ENCODE results near the gene NGF.
"Not testable (repeated sequence)": the region's sequence is repeated elsewhere in the genome, so short reads cannot be mapped to it uniquely, and the experiment has no call there.

NGF gene

GRCh38 chr1:115337633-115338456 is at the start of gene NGF:
NGF (minus strand) TSS chr1:115338249; CDS start chr1:115286795, 51,454 bp downstream.
- DNase-seq: no peak

GRCh38 chr1:115383455-115383854 is 45.4 kb upstream of the NGF start:
- not testable (repeated sequence) for DNase-seq

- no peak for DNase-seq
Measured at GRCh38 chr1:115379943-115380342, 41.9 kb upstream of the NGF start.

GRCh38 chr1:115377411-115377810 is 39.4 kb upstream of the NGF start:
- DNase-seq: no peak

GRCh38 chr1:115374598-115374997 is 36.5 kb upstream of the NGF start:
- DNase-seq: no peak

GRCh38 chr1:115373305-115373704 is 35.3 kb upstream of the NGF start:
- DNase-seq: no peak

GRCh38 chr1:115365738-115366137 is 27.7 kb upstream of the NGF start:
- no peak for DNase-seq

- no peak for DNase-seq
Measured at GRCh38 chr1:115364780-115365155, 26.7 kb upstream of the NGF start.

- no peak for DNase-seq
Measured at GRCh38 chr1:115364046-115364779, 26.2 kb upstream of the NGF start.

- no peak for DNase-seq
Measured at GRCh38 chr1:115363171-115363570, 25.1 kb upstream of the NGF start.

- DNase-seq: not testable (repeated sequence)
Measured at GRCh38 chr1:115360505-115361129, 22.6 kb upstream of the NGF start.

- DNase-seq: not testable (repeated sequence)
Measured at GRCh38 chr1:115359787-115360452, 21.9 kb upstream of the NGF start.

- DNase-seq: no peak
Measured at GRCh38 chr1:115356356-115356755, 18.3 kb upstream of the NGF start.

- DNase-seq: no peak
Measured at GRCh38 chr1:115355069-115355468, 17.0 kb upstream of the NGF start.

GRCh38 chr1:115351143-115351542 is 13.1 kb upstream of the NGF start:
- DNase-seq: no peak

GRCh38 chr1:115348636-115349035 is 10.6 kb upstream of the NGF start:
- no peak for DNase-seq

GRCh38 chr1:115347282-115347681 is 9.2 kb upstream of the NGF start:
- DNase-seq: no peak

- DNase-seq: no peak
Measured at GRCh38 chr1:115343200-115343737, 5.2 kb upstream of the NGF start.

GRCh38 chr1:115341948-115342347 is 3.9 kb upstream of the NGF start:
- no peak for DNase-seq

GRCh38 chr1:115340879-115341278 is 2.8 kb upstream of the NGF start:
- DNase-seq: no peak

- no peak for DNase-seq
Measured at GRCh38 chr1:115338457-115338820, 390 bp upstream of the NGF start.

- no peak for DNase-seq
Measured at GRCh38 chr1:115337276-115337632, 795 bp downstream of the NGF start.

- no peak for DNase-seq
Measured at GRCh38 chr1:115336741-115337140, 1.3 kb downstream of the NGF start.
